COR-L47 (cell line): ENCODE data around the gene OR51L1.
A peak's percentile ranks its signal among the peaks of the same experiment; 100 is the strongest.
"Not testable (repeated sequence)": the region's sequence is repeated elsewhere in the genome, so short reads cannot be mapped to it uniquely, and the experiment has no call there.

Experiments used
- DNase-seq: peaks from one replicate; lab custom pipeline; 2025; lab: John Stamatoyannopoulos, UW

OR51L1 gene, protein sequence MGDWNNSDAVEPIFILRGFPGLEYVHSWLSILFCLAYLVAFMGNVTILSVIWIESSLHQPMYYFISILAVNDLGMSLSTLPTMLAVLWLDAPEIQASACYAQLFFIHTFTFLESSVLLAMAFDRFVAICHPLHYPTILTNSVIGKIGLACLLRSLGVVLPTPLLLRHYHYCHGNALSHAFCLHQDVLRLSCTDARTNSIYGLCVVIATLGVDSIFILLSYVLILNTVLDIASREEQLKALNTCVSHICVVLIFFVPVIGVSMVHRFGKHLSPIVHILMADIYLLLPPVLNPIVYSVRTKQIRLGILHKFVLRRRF

DNA sequence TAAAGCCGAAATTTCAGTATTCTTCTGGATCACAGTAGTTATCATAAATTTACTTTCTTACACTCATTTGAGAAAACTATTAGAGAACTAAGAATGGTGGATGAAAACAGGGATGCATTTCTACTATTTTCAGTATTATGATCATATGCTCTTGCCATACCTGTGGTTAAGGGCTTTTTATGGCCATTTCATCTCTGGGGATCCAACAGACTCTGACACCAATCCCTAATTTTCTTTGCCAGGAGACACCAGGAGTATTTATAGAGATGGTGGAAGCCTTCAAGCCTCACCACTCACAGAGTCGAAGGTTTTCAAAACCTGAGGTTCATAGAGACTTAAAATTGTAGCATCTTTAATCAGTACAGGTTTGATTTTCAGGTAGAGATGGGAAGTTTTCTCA, at the start of gene OR51L1:
Gene OR51L1 (plus strand): TSS at position 301 of the 400 bp plus-strand sequence. CDS start 4,132 bp downstream, outside the sequence.
- DNase-seq, result no peak

GRCh38 chr11:4947505-4947904, 47.1 kb upstream of the OR51L1 start, which contains the start of gene OR51A4:
Gene OR51A4 (minus strand): TSS chr11:4947605. CDS start chr11:4947100, 505 bp downstream.
- DNase-seq, result no peak

DNA sequence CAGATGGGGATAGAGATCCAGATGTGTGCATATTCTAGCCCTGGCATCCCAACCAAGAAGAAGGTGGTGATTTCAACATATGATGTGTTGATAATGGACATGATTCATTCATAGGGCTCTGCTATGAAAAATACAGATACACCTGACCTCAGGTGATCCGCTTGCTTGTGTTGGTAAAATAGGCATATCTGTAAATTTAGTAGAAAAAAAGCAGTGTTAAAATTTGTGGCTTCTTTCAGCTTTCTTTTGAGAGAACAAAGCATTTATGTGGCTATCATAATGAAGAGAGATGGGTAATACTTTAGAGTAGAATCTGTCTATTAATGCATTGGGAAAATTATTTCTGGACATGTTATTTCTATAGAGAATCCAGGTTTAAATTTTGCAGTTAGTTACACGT, 39.0 kb upstream of the OR51L1 start, which contains the start of gene OR51A2:
Gene OR51A2 (minus strand): TSS at position 101 of the 400 bp plus-strand sequence. CDS start 0 bp downstream, at position 101.
- not testable (repeated sequence) for DNase-seq

DNA sequence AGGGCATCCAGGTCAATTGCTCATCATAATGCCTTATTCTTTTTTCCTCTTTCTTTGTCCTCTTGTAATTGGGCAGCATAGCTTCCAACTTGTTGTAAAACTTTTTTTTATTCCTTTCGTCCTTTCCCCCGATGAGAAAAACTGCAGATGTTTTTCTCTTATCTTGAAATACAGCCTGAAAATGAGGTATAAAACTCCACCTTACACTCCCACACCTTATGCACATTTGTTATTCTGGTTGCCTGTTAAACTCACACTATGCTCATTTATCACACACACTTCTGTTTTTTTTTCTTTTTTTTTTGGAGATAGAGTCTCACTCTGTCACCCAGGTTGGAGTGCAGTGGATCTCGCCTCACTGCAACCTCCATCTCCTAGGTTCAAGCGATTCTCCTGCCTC, 37.3 kb upstream of the OR51L1 start:
- no peak for DNase-seq

- no peak for DNase-seq
Observed at GRCh38 chr11:4960877-4961276, 33.8 kb upstream of the OR51L1 start.

DNA sequence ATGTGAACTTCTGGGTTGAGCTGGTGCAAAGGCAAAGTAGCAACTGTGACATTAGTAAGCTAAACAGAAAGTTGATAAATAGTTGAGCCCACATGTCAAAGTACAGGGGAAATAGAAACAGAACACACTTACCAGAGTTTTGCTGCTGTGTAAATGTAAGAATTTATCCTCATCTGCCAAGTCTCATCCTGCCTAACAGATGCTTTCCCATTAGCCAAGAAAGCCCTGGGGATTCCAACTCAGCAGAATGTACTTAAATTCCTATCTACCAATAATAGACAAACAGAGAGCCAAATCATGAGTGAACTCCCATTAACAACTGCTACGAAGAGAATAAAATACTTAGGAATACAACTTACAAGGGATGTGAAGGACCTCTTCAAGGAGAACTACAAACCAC, 31.8 kb upstream of the OR51L1 start:
- DNase-seq, result no peak

GRCh38 chr11:4975436-4975835, 19.2 kb upstream of the OR51L1 start:
- no peak for DNase-seq

DNA sequence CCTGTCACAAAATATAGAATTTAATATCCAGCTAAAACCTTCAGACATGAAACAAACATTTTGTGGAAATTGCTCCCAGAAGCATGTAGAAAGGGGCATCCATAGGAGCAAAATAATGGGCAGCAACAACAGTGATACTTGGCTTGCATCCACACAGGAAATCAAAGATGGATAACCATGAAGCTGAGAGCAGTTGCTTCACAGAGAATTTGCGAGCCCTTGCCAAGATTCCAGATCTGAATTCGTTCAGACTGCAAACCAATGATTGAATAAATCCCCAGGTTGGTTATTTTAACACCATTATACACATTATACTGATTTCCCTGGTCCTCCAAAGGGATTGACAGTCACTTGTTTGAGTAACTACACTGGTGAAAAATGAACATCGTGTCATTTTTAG, 15.6 kb upstream of the OR51L1 start:
- no peak for DNase-seq

GRCh38 chr11:4982678-4983077, 12.0 kb upstream of the OR51L1 start:
- no peak for DNase-seq

DNA sequence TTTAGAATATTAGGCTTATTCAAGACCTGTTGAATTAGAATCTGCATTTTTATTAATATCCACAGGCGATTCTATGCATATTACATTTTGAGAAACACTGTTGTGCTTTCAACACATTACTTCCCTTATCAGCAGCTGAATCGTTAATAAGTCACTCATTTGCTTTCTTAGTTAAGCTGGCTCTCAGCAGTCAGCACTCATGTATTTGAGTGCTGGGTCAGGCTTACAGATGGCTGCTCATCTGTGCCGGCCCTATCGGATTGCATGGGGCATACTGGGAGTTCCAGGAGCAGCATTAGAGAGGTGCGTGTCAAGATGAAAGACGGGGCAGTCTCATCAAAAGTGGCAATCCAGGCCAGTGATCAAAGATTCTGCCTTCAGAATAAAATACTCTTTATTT, 10.8 kb upstream of the OR51L1 start:
- DNase-seq, result no peak

- peak; percentile 2 for DNase-seq
Observed at GRCh38 chr11:4991060-4991459, 3.6 kb upstream of the OR51L1 start.

DNA sequence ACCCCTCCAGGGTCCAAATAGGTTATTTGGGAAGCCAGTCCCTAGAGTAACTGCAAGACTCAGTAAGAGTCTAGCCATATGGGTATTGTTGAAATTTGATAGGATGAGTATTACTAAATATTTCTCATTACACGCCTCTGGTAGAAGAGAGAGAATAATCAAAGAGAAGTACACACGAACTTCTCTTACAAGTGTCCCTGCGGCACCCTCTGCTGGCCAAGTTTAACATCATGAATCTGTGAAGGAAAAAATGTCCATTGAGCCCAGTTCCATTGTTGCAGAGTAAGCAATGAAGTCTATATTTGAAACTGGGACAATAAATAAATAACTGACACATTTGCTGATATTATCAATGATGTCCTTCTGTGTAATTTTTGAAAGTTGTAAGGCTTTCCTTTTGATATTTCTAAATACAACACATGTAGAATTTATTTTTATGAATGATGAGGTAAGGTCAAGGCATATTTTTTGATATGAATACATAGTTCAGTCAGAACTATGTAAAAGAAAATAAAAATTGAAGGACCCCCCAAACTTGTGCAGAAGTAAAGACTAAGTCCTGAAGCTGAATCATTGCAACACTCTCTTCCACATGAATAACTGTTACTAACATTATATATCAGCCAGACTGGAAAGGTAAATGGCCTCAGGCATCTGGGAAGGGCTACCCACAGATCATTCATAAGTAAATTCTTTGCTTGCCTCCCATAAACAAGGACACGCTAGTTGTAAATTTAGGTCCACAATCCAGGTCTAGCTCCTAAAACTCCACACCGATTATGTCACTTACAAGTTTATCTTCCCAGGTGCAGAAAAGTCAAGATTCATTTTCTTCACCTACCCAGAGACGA, 10.0 kb downstream of the OR51L1 start:
- DNase-seq, result peak; percentile 56

- no peak for DNase-seq
Observed at GRCh38 chr11:5007561-5007960, 12.9 kb downstream of the OR51L1 start.

DNA sequence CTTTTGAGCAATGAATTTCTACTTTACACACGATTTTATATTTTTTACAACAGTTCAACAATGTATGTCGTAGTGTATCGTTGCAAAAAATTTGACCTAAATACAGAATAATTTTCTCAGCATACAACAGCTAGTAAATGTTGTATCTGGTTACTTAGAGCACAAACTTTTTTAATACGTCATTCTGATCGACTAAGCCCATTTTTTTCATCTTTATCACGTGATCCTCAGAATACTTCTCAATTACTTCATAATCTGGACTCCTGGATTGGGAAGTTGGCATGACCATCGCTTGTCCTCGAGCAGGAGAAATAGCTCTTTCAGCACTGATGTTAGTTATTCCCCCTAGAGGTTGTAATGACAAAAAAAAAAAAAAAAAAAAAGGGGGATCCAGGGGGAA, 16.6 kb downstream of the OR51L1 start:
- no peak for DNase-seq

- DNase-seq, result no peak
Observed at GRCh38 chr11:5013012-5013411, 18.4 kb downstream of the OR51L1 start.

DNA sequence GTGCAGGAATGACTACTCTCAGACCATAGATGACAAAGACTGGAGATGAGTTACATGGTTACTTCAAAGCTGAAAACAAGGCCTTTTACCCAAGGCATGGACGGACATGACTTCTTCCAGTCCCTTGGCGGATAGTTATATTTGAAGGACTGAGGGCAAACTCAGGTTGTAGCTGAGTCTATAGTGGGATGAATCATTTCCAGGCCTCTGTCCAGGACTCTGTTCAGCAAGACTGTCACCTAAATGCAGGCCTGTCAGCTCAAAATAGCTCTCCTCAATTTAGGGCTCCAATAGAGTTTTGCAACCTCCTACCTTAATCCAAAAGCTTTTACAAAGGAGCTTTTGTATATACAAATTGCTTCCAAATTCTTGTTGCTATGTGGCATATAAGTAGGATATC, 27.3 kb downstream of the OR51L1 start:
- no peak for DNase-seq

DNA sequence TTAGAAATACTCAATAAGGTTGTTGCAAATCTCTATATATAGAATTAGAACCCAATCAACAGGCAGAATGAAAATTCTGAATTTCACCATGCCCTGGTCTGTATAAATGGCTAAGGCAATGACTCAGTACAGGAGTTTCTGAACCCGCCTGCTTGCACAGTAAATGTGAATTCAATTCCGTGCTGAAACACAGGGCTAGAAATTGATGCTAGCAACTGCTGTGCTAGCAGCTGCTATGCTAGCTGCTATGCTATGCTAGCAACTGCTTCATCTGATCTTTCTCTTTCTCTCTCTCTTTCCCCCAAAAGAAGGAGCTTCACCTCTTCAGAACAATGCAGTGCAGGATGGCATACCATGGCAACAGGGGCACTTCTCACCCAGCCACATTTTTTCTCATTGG, 42.0 kb downstream of the OR51L1 start:
- DNase-seq, result no peak

DNA sequence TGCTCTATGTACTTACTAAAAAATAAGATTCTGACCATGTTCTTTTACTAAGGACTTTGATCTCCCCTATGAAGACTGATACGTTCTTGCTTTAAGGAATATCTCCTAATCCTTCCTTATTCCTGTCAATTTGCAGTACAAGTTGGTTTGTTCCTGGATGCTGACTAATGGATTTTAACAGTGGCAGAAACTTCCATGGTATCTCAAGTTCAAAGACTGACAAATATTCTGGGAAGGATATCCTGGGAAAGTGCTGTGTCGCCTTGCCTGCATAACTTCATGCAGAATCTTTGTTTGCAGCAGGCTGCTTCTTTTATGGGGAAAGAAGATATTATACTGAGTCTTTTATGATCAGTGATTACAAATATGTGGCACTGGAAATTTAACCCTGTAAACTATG, 43.3 kb downstream of the OR51L1 start:
- DNase-seq, result no peak

DNA sequence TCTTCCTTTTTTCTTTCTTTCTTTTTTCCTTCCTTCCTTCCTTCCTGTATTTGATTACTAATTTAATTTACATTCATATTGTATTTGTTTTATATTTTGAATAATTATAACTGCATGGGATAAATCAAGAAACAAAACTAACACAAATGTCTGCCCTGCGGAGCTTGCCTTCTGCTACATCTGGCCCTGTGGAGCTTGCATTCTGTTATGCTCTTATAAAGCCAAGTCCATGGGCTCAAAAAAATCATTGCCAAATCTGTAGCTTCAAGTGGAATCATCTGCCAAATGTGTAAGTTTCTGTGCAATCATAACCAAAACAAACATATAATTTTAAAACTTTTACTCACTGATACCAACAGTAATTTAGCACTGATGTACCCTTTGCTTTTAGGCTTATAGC, 43.7 kb downstream of the OR51L1 start:
- no peak for DNase-seq

DNA sequence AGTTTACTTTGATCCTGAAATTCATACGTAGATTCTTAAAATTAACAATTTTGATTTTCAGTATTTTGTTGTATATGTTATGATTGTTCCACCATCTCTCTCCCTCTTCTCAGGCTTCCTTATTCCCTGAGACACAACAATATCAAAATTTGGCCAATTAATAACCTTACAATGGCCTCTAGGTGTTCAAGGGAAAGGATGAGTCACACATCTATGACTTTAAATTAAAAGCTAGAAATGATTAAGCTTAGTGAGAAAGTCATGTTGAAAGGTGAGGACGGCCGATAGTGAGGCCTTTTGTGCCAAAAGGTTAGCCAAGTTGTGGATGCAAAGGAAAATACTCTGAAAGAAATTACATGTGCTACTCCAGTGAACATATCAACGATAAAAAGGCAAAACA, 46.2 kb downstream of the OR51L1 start:
- no peak for DNase-seq

GRCh38 chr11:5042091-5042490, 47.4 kb downstream of the OR51L1 start:
- no peak for DNase-seq

DNA sequence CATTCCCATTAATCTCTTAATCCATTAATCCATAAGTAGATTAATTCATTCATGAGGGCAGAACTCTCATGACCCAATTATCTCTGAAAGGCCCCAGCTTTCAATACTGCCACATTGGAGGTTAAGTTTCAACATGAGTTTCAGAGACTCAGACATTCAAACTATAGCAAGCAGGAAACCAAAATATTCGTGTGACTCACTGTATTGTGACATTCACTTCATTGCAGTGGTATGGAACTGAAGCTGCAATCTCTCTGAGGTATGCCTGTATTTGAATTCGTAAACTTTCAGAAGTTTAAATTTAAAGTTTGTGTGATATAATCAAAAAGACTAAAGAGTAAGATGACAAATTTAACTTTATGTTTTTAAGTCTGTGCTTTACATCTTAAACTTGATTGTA, 48.7 kb downstream of the OR51L1 start:
- DNase-seq, result no peak

GRCh38 chr11:5046226-5046625, 51.6 kb downstream of the OR51L1 start, which contains the start of gene OR52J3:
Gene OR52J3 (plus strand): TSS chr11:5046526. CDS start chr11:5046526, 0 bp downstream.
- DNase-seq, result no peak
